Uterus (tissue), 4 donors: ENCODE results near the gene UCKL1. TPM values are rescaled to one million over a fixed set of nuclear protein-coding genes. Genes with fewer than 3 reads are reported as not detected.
"Not testable (repeated sequence)": the region's sequence is repeated elsewhere in the genome, so short reads cannot be mapped to it uniquely, and the experiment has no call there.

ENCODE experiments used
- DNase-seq, 2 donors: peaks; one replicate each; pipeline ENCODE4 v3.0.0-alpha.2; 2019 to 2020
- H3K27ac ChIP-seq, 2 donors: fragments of 200-600 bp; sonication (generic); 1 replicate in 1 of 2; 2 replicates in 1 of 2; pipeline ENCODE4 v1.5.1; 2016 to 2018
- H3K27me3 ChIP-seq, 2 donors: fragments of 200-600 bp; sonication (generic); one replicate each; pipeline ENCODE4 v1.5.1; 2018 to 2019; ENCODE audit warnings: control low read depth in 1 of 2
- H3K36me3 ChIP-seq, 2 donors: fragments of 200-600 bp; sonication (generic); one replicate each; pipeline ENCODE4 v1.5.1; 2019; ENCODE audit warnings: control low read depth in 1 of 2
- H3K4me1 ChIP-seq, 2 donors: fragments of 200-600 bp; sonication (generic); one replicate each; pipeline ENCODE4 v1.5.1; 2018 to 2019; ENCODE audit warnings: control low read depth in 1 of 2
- H3K4me3 ChIP-seq, 2 donors: fragments of 200-600 bp; sonication (generic); 1 replicate in 1 of 2; 2 replicates in 1 of 2; pipeline ENCODE4 v1.5.1; 2018 to 2019; ENCODE audit warnings: mild to moderate bottlenecking in 1 of 2
- H3K9me3 ChIP-seq, 2 donors: fragments of 200-600 bp; sonication (generic); one replicate each; pipeline ENCODE4 v1.5.1; 2019; ENCODE audit warnings: control low read depth in 1 of 2
- POLR2A ChIP-seq, 2 donors: fragments of 450-650 bp; IDR thresholded peaks; one replicate each; pipeline ENCODE4 v1.6.1; 2016; ENCODE audit warnings: antibody characterized with exemption in 2 of 2, mild to moderate bottlenecking in 1 of 2, moderate library complexity in 1 of 2
- intact Hi-C: fragments of 100-400 bp; cut with DNase I; formaldehyde crosslinking; loops from one replicate; pipeline ENCODE4 v1.15.1; 2023; ENCODE audit warnings: low total_unique reads
- total RNA-seq, 4 donors: library from RNA; depleted of rRNA in 3 of 4; stranded (reverse); fragments of >200 nt in 3 of 4; gene quantifications; one replicate each; pipeline versions ENCODE4 v1.1.0 to v1.2.4, GENCODE V29; 2014 to 2023
- TF ChIP-seq, protein P1 (sequence below), 4 experiments: fragments of 200-600 bp in 2 of 4; fragments of 450-650 bp in 2 of 4; sonication (generic) in 2 of 4; IDR thresholded peaks; one replicate each; pipeline ENCODE4 v1.5.1; 2016 to 2019; ENCODE audit warnings: antibody characterized with exemption in 4 of 4, mild to moderate bottlenecking in 2 of 4, moderate library complexity in 1 of 4
- donor health status: DM: yes; HTN: yes; CAD: no.

The UCKL1 gene
- total RNA-seq, 4 donors from 2014 or later: 21.8 to 64.6 (median 23.5) TPM

- no peaks in the 10 kb centered on the region for H3K27me3 ChIP-seq
- no peaks in the 10 kb centered on the region for H3K4me1 ChIP-seq
- intact Hi-C loops: no loop called here
- peaks cover 0 to 3% of the 10 kb centered on the region in 2 donors for H3K9me3 ChIP-seq
- no peaks in the 10 kb centered on the region for H3K36me3 ChIP-seq
- no peak overlapping the region for H3K4me3 ChIP-seq
- no peak for TF ChIP-seq POLR2A (IDR thresholded peaks at IDR 0.05)
- TF ChIP-seq, protein P1, sequence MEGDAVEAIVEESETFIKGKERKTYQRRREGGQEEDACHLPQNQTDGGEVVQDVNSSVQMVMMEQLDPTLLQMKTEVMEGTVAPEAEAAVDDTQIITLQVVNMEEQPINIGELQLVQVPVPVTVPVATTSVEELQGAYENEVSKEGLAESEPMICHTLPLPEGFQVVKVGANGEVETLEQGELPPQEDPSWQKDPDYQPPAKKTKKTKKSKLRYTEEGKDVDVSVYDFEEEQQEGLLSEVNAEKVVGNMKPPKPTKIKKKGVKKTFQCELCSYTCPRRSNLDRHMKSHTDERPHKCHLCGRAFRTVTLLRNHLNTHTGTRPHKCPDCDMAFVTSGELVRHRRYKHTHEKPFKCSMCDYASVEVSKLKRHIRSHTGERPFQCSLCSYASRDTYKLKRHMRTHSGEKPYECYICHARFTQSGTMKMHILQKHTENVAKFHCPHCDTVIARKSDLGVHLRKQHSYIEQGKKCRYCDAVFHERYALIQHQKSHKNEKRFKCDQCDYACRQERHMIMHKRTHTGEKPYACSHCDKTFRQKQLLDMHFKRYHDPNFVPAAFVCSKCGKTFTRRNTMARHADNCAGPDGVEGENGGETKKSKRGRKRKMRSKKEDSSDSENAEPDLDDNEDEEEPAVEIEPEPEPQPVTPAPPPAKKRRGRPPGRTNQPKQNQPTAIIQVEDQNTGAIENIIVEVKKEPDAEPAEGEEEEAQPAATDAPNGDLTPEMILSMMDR (IDR thresholded peaks at IDR 0.05): no peak
- no peak overlapping the region for H3K27ac ChIP-seq
- no peak for DNase-seq
Measured at GRCh38 chr20:63919130-63919529, 37.1 kb downstream of the UCKL1 start.

DNA sequence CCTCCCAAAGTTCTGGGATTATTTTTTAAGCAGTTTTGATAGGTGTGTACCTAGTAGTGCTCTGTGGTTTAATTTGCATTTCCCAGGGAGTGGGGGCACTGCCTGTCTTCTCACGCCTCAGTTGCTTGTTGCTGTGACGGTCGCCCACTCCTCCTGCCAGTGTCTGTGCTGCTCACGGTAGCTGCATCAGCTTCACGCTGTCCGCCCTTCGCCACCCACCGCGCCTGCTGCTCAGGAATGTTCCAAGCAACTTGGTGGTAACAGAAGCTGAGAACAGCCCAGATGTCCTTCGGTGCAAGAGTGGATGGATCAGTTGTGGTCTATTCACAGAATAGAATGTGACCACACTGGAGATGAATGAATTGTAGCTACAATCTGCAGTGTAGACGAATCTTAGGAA lies 38.4 kb downstream of the UCKL1 start:
- TF ChIP-seq, protein P1 (IDR thresholded peaks at IDR 0.05): no peak
- no peak for TF ChIP-seq POLR2A (IDR thresholded peaks at IDR 0.05)
- H3K4me3 ChIP-seq: no peak overlapping the region
- no peaks in the 10 kb centered on the region for H3K36me3 ChIP-seq
- peaks cover 0 to 3% of the 10 kb centered on the region in 2 donors for H3K9me3 ChIP-seq
- no peak for DNase-seq
- H3K4me1 ChIP-seq: no peaks in the 10 kb centered on the region
- intact Hi-C loops: no loop called here
- no peaks in the 10 kb centered on the region for H3K27me3 ChIP-seq
- no peak overlapping the region for H3K27ac ChIP-seq

- H3K27me3 ChIP-seq, intact Hi-C loops, H3K9me3 ChIP-seq: not testable (repeated sequence)
Measured at GRCh38 chr20:63916371-63916939, 39.8 kb downstream of the UCKL1 start.

GRCh38 chr20:63915471-63915870 lies 40.7 kb downstream of the UCKL1 start:
- Histone ChIP-seq H3K9me3 (peaks cover 0 to 3% of the 10 kb centered on the region in 2 donors), H3K36me3 (no peaks in the 10 kb centered on the region), H3K4me3 (no peak overlapping the region), H3K27ac (no peak overlapping the region), H3K4me1 (no peaks in the 10 kb centered on the region), H3K27me3 (no peaks in the 10 kb centered on the region)
- intact Hi-C loops: no loop called here
- no peak for DNase-seq
- TF ChIP-seq, protein P1 (IDR thresholded peaks at IDR 0.05): no peak
- no peak for TF ChIP-seq POLR2A (IDR thresholded peaks at IDR 0.05)

More at GRCh38 chr20:63916371-63916939, 39.8 kb downstream of the UCKL1 start:
- DNase-seq, H3K27ac ChIP-seq, H3K36me3 ChIP-seq, H3K4me1 ChIP-seq, H3K4me3 ChIP-seq: not testable (repeated sequence)

DNA sequence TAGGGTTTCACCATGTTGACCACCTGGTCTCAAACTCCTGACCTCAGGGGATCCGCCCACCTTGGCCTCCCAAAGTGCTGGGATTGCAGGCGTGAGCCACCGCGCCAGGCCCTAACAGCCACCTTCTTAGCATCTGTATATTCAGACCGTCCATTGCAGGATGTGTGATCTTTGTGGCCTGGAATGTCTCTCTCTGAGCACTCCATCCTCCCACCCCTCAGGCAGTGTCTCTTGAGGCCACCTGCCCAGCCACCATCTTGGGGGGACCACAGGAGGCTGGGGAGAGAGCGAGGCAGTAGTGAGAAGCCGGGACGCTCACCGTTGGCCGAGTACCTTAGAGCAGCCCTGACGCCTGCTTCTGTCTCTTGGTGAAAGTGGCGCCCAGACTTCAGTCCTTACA lies 42.4 kb downstream of the UCKL1 start:
- no peak overlapping the region for H3K27ac ChIP-seq
- intact Hi-C loops: no loop called here
- TF ChIP-seq, protein P1 (IDR thresholded peaks at IDR 0.05): no peak
- no peak for TF ChIP-seq POLR2A (IDR thresholded peaks at IDR 0.05)
- H3K4me3 ChIP-seq: no peak overlapping the region
- H3K9me3 ChIP-seq: peaks cover 0 to 3% of the 10 kb centered on the region in 2 donors
- no peaks in the 10 kb centered on the region for H3K4me1 ChIP-seq
- H3K27me3 ChIP-seq: no peaks in the 10 kb centered on the region
- no peak for DNase-seq
- no peaks in the 10 kb centered on the region for H3K36me3 ChIP-seq

DNA sequence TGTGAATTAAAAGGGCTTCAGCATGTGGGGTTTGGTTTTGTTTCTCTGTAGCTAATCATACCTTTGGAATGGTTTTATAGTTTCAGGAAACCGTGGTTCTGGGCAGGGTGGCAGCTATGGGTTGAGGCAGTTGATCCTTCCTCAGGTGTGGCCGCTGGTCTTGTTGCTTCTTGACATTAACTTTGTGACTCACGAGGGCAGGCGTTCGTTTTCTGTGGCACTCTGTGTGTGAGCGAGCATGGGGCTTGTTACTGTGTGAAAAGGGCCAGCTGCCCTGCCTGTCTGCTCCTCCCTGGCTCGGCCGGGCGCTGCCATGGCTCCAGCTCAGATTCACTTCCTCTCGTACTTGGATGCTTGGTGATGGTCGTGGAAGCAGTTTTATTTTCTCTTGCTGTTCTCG lies 45.0 kb downstream of the UCKL1 start:
- Histone ChIP-seq H3K27ac (no peak overlapping the region), H3K4me1 (no peaks in the 10 kb centered on the region), H3K36me3 (no peaks in the 10 kb centered on the region), H3K4me3 (no peak overlapping the region), H3K9me3 (no peaks in the 10 kb centered on the region), H3K27me3 (no peaks in the 10 kb centered on the region)
- TF ChIP-seq, protein P1 (IDR thresholded peaks at IDR 0.05): no peak
- no peak for TF ChIP-seq POLR2A (IDR thresholded peaks at IDR 0.05)
- intact Hi-C loops: no loop called here
- no peak for DNase-seq
